ENCODE data around the gene C1QL3. TPM values are rescaled to one million over a fixed set of nuclear protein-coding genes. Genes with fewer than 3 reads are reported as not detected.

C1QL3 gene
- total and polyA plus RNA-seq, 2 experiments from 2014 or later = 0.34 to 2.3 TPM

DNA sequence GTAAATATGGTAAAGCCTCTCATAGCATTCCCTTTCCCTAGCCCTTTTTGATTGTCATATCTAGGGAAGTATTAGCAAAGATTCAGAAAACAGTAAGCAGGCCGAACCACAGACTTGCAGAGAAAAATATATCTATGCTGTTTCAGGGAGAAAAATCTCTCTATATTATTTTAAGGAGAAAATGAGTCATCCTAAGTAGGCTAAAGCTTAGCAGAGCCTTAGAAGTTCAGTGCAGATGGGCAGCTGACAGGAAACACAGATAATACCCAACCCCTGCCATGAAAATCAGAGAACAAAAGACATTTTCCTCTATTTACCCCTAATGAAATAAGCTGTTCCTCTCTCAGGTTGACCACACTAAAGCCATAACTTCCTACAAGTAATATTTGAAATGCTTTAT is 16.5 kb downstream of the C1QL3 start:
- no peak overlapping the region for H3K27ac ChIP-seq (ENCODE audit: low read depth)
- H2AFZ ChIP-seq = no peak overlapping the region
- Mint-ChIP-seq H3K4me3 (no peak overlapping the region), H3K27ac (no peak overlapping the region), H3K27me3 (ENCODE audit: insufficient read depth, low read depth, poor library complexity) (peaks cover 5% of the 10 kb centered on the region), H3K4me1 (no peaks in the 10 kb centered on the region), H3K36me3 (ENCODE audit: low read depth) (no peaks in the 10 kb centered on the region), H3K9me3 (no peaks in the 10 kb centered on the region)
- TF ChIP-seq, protein P1, sequence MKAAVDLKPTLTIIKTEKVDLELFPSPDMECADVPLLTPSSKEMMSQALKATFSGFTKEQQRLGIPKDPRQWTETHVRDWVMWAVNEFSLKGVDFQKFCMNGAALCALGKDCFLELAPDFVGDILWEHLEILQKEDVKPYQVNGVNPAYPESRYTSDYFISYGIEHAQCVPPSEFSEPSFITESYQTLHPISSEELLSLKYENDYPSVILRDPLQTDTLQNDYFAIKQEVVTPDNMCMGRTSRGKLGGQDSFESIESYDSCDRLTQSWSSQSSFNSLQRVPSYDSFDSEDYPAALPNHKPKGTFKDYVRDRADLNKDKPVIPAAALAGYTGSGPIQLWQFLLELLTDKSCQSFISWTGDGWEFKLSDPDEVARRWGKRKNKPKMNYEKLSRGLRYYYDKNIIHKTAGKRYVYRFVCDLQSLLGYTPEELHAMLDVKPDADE (IDR thresholded peaks at IDR 0.05) = no peak
- TF ChIP-seq, protein P2, sequence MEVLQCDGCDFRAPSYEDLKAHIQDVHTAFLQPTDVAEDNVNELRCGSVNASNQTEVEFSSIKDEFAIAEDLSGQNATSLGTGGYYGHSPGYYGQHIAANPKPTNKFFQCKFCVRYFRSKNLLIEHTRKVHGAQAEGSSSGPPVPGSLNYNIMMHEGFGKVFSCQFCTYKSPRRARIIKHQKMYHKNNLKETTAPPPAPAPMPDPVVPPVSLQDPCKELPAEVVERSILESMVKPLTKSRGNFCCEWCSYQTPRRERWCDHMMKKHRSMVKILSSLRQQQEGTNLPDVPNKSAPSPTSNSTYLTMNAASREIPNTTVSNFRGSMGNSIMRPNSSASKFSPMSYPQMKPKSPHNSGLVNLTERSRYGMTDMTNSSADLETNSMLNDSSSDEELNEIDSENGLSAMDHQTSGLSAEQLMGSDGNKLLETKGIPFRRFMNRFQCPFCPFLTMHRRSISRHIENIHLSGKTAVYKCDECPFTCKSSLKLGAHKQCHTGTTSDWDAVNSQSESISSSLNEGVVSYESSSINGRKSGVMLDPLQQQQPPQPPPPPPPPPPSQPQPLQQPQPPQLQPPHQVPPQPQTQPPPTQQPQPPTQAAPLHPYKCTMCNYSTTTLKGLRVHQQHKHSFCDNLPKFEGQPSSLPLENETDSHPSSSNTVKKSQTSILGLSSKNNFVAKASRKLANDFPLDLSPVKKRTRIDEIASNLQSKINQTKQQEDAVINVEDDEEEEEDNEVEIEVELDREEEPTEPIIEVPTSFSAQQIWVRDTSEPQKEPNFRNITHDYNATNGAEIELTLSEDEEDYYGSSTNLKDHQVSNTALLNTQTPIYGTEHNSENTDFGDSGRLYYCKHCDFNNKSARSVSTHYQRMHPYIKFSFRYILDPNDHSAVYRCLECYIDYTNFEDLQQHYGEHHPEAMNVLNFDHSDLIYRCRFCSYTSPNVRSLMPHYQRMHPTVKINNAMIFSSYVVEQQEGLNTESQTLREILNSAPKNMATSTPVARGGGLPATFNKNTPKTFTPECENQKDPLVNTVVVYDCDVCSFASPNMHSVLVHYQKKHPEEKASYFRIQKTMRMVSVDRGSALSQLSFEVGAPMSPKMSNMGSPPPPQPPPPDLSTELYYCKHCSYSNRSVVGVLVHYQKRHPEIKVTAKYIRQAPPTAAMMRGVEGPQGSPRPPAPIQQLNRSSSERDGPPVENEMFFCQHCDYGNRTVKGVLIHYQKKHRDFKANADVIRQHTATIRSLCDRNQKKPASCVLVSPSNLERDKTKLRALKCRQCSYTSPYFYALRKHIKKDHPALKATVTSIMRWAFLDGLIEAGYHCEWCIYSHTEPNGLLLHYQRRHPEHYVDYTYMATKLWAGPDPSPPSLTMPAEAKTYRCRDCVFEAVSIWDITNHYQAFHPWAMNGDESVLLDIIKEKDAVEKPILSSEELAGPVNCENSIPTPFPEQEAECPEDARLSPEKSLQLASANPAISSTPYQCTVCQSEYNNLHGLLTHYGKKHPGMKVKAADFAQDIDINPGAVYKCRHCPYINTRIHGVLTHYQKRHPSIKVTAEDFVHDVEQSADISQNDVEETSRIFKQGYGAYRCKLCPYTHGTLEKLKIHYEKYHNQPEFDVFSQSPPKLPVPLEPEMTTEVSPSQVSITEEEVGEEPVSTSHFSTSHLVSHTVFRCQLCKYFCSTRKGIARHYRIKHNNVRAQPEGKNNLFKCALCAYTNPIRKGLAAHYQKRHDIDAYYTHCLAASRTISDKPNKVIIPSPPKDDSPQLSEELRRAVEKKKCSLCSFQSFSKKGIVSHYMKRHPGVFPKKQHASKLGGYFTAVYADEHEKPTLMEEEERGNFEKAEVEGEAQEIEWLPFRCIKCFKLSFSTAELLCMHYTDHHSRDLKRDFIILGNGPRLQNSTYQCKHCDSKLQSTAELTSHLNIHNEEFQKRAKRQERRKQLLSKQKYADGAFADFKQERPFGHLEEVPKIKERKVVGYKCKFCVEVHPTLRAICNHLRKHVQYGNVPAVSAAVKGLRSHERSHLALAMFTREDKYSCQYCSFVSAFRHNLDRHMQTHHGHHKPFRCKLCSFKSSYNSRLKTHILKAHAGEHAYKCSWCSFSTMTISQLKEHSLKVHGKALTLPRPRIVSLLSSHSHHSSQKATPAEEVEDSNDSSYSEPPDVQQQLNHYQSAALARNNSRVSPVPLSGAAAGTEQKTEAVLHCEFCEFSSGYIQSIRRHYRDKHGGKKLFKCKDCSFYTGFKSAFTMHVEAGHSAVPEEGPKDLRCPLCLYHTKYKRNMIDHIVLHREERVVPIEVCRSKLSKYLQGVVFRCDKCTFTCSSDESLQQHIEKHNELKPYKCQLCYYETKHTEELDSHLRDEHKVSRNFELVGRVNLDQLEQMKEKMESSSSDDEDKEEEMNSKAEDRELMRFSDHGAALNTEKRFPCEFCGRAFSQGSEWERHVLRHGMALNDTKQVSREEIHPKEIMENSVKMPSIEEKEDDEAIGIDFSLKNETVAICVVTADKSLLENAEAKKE (CRISPR knock-in tag; IDR thresholded peaks at IDR 0.05) = no peak
- no peak for TF ChIP-seq CREB1 (CRISPR knock-in tag; IDR thresholded peaks at IDR 0.05; ENCODE audit: low read depth)
- TF ChIP-seq POLR2AphosphoS5 (IDR thresholded peaks at IDR 0.05; ENCODE audit: low read depth) = no peak
- no peak for TF ChIP-seq ZNF114 (CRISPR knock-in tag; IDR thresholded peaks at IDR 0.05)
- no peak for TF ChIP-seq EZH2phosphoT487 (IDR thresholded peaks at IDR 0.05; ENCODE audit: unreplicated experiment)
- no peak for TF ChIP-seq ZNF331 (CRISPR knock-in tag; IDR thresholded peaks at IDR 0.05; ENCODE audit: low read depth)
- TF ChIP-seq JUNB (IDR thresholded peaks at IDR 0.05; ENCODE audit: unreplicated experiment) = no peak
- TF ChIP-seq, protein P3, sequence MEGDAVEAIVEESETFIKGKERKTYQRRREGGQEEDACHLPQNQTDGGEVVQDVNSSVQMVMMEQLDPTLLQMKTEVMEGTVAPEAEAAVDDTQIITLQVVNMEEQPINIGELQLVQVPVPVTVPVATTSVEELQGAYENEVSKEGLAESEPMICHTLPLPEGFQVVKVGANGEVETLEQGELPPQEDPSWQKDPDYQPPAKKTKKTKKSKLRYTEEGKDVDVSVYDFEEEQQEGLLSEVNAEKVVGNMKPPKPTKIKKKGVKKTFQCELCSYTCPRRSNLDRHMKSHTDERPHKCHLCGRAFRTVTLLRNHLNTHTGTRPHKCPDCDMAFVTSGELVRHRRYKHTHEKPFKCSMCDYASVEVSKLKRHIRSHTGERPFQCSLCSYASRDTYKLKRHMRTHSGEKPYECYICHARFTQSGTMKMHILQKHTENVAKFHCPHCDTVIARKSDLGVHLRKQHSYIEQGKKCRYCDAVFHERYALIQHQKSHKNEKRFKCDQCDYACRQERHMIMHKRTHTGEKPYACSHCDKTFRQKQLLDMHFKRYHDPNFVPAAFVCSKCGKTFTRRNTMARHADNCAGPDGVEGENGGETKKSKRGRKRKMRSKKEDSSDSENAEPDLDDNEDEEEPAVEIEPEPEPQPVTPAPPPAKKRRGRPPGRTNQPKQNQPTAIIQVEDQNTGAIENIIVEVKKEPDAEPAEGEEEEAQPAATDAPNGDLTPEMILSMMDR (conservative IDR thresholded peaks at IDR 0.05; ENCODE audit: low read depth in 2 of 2) = no peak
- no peak for TF ChIP-seq NANOG (IDR thresholded peaks at IDR 0.05; ENCODE audit: borderline replicate concordance)
- TF ChIP-seq, protein P4, sequence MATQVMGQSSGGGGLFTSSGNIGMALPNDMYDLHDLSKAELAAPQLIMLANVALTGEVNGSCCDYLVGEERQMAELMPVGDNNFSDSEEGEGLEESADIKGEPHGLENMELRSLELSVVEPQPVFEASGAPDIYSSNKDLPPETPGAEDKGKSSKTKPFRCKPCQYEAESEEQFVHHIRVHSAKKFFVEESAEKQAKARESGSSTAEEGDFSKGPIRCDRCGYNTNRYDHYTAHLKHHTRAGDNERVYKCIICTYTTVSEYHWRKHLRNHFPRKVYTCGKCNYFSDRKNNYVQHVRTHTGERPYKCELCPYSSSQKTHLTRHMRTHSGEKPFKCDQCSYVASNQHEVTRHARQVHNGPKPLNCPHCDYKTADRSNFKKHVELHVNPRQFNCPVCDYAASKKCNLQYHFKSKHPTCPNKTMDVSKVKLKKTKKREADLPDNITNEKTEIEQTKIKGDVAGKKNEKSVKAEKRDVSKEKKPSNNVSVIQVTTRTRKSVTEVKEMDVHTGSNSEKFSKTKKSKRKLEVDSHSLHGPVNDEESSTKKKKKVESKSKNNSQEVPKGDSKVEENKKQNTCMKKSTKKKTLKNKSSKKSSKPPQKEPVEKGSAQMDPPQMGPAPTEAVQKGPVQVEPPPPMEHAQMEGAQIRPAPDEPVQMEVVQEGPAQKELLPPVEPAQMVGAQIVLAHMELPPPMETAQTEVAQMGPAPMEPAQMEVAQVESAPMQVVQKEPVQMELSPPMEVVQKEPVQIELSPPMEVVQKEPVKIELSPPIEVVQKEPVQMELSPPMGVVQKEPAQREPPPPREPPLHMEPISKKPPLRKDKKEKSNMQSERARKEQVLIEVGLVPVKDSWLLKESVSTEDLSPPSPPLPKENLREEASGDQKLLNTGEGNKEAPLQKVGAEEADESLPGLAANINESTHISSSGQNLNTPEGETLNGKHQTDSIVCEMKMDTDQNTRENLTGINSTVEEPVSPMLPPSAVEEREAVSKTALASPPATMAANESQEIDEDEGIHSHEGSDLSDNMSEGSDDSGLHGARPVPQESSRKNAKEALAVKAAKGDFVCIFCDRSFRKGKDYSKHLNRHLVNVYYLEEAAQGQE (IDR thresholded peaks at IDR 0.05; ENCODE audit: unreplicated experiment) = no peak
- no peaks in the 10 kb centered on the region for H3F3A ChIP-seq (replicated peaks; ENCODE audit: low read depth)
- H3K36me3 ChIP-seq (ENCODE audit: insufficient read depth) = no peaks in the 10 kb centered on the region
- H3K9me2 ChIP-seq (ENCODE audit: insufficient read depth) = no peaks in the 10 kb centered on the region
- H3K79me2 ChIP-seq (replicated peaks; ENCODE audit: insufficient read depth) = no peaks in the 10 kb centered on the region
- no peak overlapping the region for H3K4me2 ChIP-seq
- no peak for ATAC-seq
- H4K20me1 ChIP-seq (replicated peaks; ENCODE audit: insufficient read depth) = no peaks in the 10 kb centered on the region
- no peaks in the 10 kb centered on the region for H3K4me1 ChIP-seq (ENCODE audit: insufficient read depth)
- H3K4me3 ChIP-seq = no peak overlapping the region
- H3K27me3 ChIP-seq (ENCODE audit: insufficient read depth) = no peaks in the 10 kb centered on the region
- no peak for DNase-seq (ENCODE audit: low spot score)
